Placental pericyte (primary cell): Measurements from ENCODE around the gene LRRC71. TPM values are rescaled to one million over a fixed set of nuclear protein-coding genes. Genes with fewer than 3 reads are reported as not detected.

Source experiments
- small RNA-seq: library from RNA; depleted of rRNA; stranded (forward); fragments of <200 nt; gene quantifications from one replicate; pipeline ENCODE3, GENCODE V24; 2012; ENCODE audit warnings: low replicate concordance
- total RNA-seq: library from RNA; depleted of rRNA; stranded (reverse); fragments of >200 nt; gene quantifications from 2 replicates; pipeline ENCODE4 v1.2.3, GENCODE V29; 2012

The LRRC71 gene
- total RNA-seq, result 0.14 TPM in 1 of 2 replicates, not detected in the other

DNA sequence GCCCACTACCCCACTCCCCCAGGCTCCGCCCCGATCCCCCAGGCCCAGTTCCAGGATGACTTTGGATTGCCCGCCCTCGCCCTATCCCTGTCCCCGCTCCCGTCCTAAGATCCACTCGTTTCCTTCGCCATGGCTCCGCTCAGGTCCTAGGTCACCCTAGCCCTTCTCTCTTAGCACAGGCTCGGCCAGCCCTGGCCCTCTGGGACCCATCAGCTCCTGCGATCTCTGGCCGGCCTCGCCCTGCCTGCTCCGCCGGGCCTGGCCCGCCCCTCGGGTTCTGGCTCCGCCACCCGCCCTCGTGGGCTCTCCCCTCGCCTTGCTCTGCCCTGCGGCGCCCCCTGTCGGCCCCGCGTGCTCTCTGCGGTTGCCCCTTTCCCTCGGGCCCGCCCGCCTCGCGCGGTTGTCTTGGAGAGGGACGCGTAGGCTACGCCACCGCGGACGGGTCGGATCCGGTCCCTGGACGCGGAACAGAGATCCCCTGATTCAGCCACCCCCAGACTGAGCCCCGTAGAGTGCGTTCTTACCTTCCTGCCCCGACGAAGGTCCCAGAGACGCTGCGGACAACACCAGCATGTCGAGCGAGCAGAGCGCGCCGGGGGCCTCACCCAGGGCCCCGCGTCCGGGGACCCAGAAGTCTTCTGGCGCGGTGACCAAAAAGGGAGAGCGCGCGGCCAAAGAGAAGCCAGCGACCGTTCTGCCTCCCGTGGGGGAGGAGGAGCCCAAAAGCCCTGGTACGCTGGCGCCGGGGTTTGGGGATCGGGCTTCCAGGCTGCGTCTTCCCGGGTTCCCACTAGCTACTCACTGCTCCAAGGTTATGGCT lies at the start of gene LRRC71:
Gene LRRC71 (plus strand): TSS at position 400 of the 820 bp plus-strand sequence. CDS start 172 bp downstream, at position 572.

DNA sequence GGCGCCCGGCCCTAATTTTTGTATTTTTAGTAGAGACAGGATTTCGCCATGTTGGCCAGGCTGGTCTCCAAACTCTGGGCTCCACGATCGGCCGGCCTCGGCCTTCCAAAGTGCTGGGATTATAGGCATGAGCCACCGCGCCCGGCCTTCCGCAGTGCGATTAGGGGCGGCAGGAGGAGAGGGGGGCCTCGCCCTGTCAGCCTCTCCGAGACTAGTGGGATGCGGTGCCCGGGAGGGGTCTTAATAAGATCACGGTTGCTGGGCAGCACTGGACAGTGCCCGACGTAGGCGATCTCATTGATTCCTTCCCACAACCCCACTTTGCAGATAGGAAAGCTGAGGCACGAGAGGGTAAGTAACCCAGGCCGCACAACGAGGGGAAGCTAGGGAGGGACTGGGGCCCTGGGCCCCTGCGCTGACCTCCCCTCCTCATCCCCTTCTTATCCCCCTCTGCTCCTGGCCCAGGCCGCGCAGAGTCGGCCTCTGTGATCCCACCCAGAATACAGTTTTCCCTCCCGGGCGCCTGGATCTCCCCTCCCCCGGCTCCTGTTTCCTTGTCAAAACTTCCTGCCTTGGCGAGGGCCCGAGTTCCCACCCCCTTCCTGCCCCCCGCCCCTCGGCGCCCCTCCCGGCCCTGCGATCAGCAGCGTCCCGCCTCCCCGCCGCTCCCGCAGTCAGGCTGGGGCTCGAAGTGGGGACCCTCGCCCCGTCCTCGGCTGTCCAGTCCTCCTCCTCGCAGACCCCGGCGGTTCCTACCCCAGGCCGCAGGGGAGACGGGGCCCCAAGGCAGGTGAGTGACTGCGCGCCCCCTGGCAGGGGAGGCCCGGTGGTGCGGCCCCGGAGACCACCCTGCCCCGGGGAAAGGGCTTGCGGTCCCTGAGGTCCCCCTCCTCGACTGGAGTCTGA lies 27.1 kb upstream of the LRRC71 start, which contains the start of gene PEAR1:
Gene PEAR1 (plus strand): TSS at position 671 of the 906 bp plus-strand sequence. CDS start 10,209 bp downstream, outside the sequence.

Small RNAs within 50 kb of the gene (small RNA-seq; reads per million reads assigned to genes)
- 0.16 reads per million for gene MIR765

Other genes starting within 250 kb of the LRRC71 start
- gene NES, start 243.2 kb upstream of the LRRC71 start, total RNA-seq, result 2.0 and 69.7 TPM in 2 replicates
- 1.7 and 12.7 TPM in 2 replicates for gene CRABP2, start 215.0 kb upstream of the LRRC71 start, total RNA-seq
- gene METTL25B, start 192.2 kb upstream of the LRRC71 start, total RNA-seq, result 6.7 and 10.1 TPM in 2 replicates
- 18.2 and 25.9 TPM in 2 replicates for gene ISG20L2, start 191.9 kb upstream of the LRRC71 start, total RNA-seq
- gene MRPL24, start 179.5 kb upstream of the LRRC71 start, total RNA-seq, result 20.6 and 37.7 TPM in 2 replicates
- gene HDGF, start 169.0 kb upstream of the LRRC71 start, total RNA-seq, result 225 and 327 TPM in 2 replicates
- gene PRCC, start 153.1 kb upstream of the LRRC71 start, total RNA-seq, result 26.5 and 31.5 TPM in 2 replicates
- gene SH2D2A, start 103.8 kb upstream of the LRRC71 start, total RNA-seq, result 0.14 TPM in 1 of 2 replicates, not detected in the other
- gene INSRR, start 61.5 kb upstream of the LRRC71 start, total RNA-seq, result not detected in 2 replicates
- not detected in 2 replicates for gene NTRK1, start 59.8 kb upstream of the LRRC71 start, total RNA-seq
- gene PEAR1, start 26.9 kb upstream of the LRRC71 start, total RNA-seq, result 10.1 and 16.2 TPM in 2 replicates
- 38.1 and 48.1 TPM in 2 replicates for gene ARHGEF11, start 125.1 kb downstream of the LRRC71 start, total RNA-seq
- gene ETV3L, start 179.2 kb downstream of the LRRC71 start, total RNA-seq, result not detected in 2 replicates
- gene ETV3, start 217.8 kb downstream of the LRRC71 start, total RNA-seq, result 14.7 and 22.8 TPM in 2 replicates